ENCODE data around the gene GRIN2C. TPM values are rescaled to one million over a fixed set of nuclear protein-coding genes. Genes with fewer than 3 reads are reported as not detected.

GRIN2C gene
- total and polyA plus RNA-seq, 2 donors (not counting 1 experiment from before 2014, with no cell fraction given) = 0.03 TPM; not detected in 1

GRCh38 chr17:74862919-74863318, 3.2 kb upstream of the GRIN2C start:
- Histone ChIP-seq H3K9me3 (ENCODE audit: control extremely low read depth in 1 of 3, control insufficient read depth in 2 of 3, insufficient read depth in 1 of 3, low read length in 2 of 3) (peaks cover 0 to 18% (median 0%) of the 10 kb centered on the region in 3 donors), H3K27me3 (replicated peaks in 1 of 4; ENCODE audit: control extremely low read depth in 1 of 4, control insufficient read depth in 3 of 4, insufficient read depth in 4 of 4, low read length in 3 of 4) (peaks cover 0 to 54% (median 22%) of the 10 kb centered on the region in 4 experiments), H3K9ac (ENCODE audit: low read length) (no peak overlapping the region), H4K20me1 (ENCODE audit: control insufficient read depth, insufficient read depth, low read length, poor library complexity, severe bottlenecking) (peaks cover 9% of the 10 kb centered on the region), H3K4me1 (ENCODE audit: control insufficient read depth in 2 of 2, insufficient read depth in 2 of 2, low read length in 2 of 2) (peaks cover 32 to 33% of the 10 kb centered on the region in 2 donors), H3K27ac (ENCODE audit: low read length in 2 of 2) (no peak overlapping the region), H3K4me2 (replicated peaks; ENCODE audit: low read depth, low read length, poor library complexity, severe bottlenecking) (no peak overlapping the region), H3K79me2 (ENCODE audit: control insufficient read depth, insufficient read depth, low read length) (no peaks in the 10 kb centered on the region), H3K4me3 (ENCODE audit: control extremely low read depth in 1 of 5, extremely low read depth in 1 of 5, insufficient read depth in 1 of 5, low read depth in 2 of 5, low read length in 4 of 5) (no peak overlapping the region), H2AFZ (ENCODE audit: insufficient read depth, low read depth, low read length, poor library complexity, severe bottlenecking) (no peak overlapping the region), H3K36me3 (replicated peaks in 1 of 2; ENCODE audit: control extremely low read depth in 1 of 2, control insufficient read depth in 1 of 2, extremely low read depth in 1 of 2, insufficient read depth in 2 of 2, low read length in 1 of 2) (no peaks in the 10 kb centered on the region)
- no peak for DNase-seq
- ChIA-PET POLR2A (interaction anchor here (1.0 kb wide), 1 partner anchor 10 kb away, joined by 3 read pairs; the partner anchor contains the start of gene FDXR), CTCF (interaction anchor here (0.8 to 12.3 kb wide), 18 partner anchors 10 to 297 kb away, joined by 3 to 181 read pairs (median 6); partner anchors contain the start of genes FDXR and RAB37)
- WGBS (ENCODE audit: insufficient coverage) = 81% methylated on average over 5 of the region's 6 CpGs
- H3K4me1 Mint-ChIP-seq = peaks cover 26% of the 10 kb centered on the region
- no peak overlapping the region for H3K27ac Mint-ChIP-seq
- H3K9me3 Mint-ChIP-seq (ENCODE audit: insufficient read depth) = no peaks in the 10 kb centered on the region
- ATAC-seq (ENCODE audit: low read depth) = no peak
- TF ChIP-seq EZH2 (IDR thresholded peaks at IDR 0.05; ENCODE audit: borderline replicate concordance, insufficient read depth, low read depth, low read length, poor library complexity, severe bottlenecking) (no peak), CTCF (IDR thresholded peaks at IDR 0.05) (no peak)
- intact Hi-C loops (cut with micrococcal nuclease) = loop anchor here (5.0 kb wide), 1 partner anchor 296 kb away; the partner anchor contains the start of gene CD300H
- H3K4me3 Mint-ChIP-seq = no peak overlapping the region
- peaks cover 27% of the 10 kb centered on the region for H3K27me3 Mint-ChIP-seq
